Retinal pigment epithelial cell (primary cell): ENCODE measurements around the gene SCARB1.

Experiments used
- DNase-seq: peaks from one replicate; pipeline ENCODE4 v3.0.0-alpha.2; 2010; ENCODE audit warnings: low read depth
- H3K4me3 ChIP-seq: 2 replicates; pipeline ENCODE4 v1.5.1; 2011; ENCODE audit warnings: mild to moderate bottlenecking, low read length, control low read depth, moderate library complexity
- TF ChIP-seq, protein P1 (sequence below): conservative IDR thresholded peaks from 2 replicates; pipeline ENCODE4 v1.5.1; 2011; ENCODE audit warnings: low read depth, low read length, control low read depth, inconsistent platforms

SCARB1 gene

DNA sequence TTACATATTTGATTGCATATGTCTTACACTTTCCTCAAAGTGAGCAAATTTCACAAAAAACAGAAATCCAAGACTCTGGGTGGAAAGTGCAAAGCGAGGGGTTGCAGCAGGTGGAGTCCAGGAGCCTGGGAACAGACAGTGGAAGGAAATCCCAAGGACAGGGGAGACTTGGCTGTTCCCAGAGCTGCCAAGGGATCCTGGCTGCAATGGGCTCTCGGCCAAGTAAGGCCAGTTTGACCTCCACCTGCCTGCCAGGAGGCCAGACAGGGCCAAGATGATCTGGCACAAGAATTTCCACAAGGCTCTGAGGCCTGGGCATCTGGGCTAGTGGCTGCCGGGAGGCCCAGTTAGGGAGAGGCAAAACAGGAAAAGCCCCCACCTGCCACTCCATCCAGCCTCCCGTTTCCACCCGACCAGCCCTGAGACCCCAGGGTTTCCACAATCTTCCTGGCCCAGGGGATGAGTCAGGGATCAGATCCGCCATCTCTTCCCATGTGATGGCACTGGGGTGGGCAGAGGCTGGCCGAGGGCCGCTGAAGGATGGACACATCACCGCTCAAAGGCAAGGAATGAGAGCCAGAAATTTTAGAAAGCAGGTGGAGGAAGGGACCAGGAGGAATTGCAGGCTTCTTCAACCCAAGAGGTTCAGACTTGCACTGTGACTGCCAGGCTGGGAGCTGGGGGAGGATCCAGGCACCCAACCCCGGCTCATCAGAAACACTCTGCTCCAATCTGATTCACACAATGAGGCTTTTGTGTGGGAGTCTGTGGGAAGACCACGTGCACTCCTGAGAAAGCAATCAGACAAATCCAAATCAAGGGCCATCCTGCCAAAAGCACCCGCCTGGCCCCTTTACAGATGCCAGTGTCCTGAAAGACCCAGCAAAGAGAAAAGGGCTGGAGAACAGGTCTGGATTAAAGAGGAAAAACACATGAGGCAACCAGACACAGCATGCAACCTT lies 16.3 kb downstream of the SCARB1 start:
- H3K4me3 ChIP-seq = no peak overlapping the region
- DNase-seq = peak; percentile 76
- TF ChIP-seq, protein P1, sequence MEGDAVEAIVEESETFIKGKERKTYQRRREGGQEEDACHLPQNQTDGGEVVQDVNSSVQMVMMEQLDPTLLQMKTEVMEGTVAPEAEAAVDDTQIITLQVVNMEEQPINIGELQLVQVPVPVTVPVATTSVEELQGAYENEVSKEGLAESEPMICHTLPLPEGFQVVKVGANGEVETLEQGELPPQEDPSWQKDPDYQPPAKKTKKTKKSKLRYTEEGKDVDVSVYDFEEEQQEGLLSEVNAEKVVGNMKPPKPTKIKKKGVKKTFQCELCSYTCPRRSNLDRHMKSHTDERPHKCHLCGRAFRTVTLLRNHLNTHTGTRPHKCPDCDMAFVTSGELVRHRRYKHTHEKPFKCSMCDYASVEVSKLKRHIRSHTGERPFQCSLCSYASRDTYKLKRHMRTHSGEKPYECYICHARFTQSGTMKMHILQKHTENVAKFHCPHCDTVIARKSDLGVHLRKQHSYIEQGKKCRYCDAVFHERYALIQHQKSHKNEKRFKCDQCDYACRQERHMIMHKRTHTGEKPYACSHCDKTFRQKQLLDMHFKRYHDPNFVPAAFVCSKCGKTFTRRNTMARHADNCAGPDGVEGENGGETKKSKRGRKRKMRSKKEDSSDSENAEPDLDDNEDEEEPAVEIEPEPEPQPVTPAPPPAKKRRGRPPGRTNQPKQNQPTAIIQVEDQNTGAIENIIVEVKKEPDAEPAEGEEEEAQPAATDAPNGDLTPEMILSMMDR = no peak

DNA sequence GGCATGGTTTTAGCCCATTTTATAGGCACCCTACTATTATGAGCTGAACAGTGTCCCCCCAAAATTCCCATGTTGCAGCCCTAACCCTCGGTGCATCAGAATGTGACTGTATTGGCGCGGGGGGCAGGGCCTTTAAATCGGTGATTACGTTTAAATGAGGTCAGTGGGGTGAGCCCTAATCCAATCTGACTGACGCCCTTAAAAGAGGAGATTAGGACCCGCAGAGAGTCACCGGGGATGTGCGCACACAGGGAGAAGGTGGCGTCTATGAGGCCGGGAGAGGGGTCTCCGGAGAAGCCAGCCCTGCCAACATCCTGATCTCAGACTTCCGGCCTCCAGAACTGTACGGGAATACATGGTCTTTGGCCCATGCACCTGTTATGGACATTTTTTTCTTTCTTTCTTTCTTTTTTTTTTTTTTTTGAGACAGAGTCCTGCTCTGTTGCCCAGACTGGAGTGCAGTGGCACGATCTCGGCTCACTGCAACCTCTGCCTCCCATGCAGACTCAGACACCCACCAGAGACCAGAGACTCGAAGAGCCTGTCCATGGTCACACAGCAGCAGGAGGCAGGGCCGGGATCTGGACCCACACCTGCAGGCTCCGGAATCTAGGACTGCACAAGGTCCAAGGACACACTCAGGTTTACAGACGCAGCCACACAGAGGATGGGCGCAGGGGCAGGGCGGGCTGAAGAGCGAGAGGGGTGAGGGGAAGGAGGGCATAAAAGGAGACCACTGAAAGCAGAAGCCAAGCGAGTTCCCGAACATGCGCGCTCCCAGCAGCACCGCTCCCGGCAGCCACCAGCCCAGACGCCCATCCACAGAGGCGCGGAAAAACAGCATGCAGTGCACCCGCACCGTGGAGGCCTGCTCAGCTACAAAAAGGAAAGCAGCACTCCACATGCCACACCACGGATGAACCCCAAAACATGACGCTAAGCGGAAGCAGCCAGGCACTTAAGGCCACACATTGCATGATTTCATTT lies 19.0 kb downstream of the SCARB1 start:
- DNase-seq = peak; percentile 66
- no peak overlapping the region for H3K4me3 ChIP-seq
- TF ChIP-seq, protein P1 = no peak

DNA sequence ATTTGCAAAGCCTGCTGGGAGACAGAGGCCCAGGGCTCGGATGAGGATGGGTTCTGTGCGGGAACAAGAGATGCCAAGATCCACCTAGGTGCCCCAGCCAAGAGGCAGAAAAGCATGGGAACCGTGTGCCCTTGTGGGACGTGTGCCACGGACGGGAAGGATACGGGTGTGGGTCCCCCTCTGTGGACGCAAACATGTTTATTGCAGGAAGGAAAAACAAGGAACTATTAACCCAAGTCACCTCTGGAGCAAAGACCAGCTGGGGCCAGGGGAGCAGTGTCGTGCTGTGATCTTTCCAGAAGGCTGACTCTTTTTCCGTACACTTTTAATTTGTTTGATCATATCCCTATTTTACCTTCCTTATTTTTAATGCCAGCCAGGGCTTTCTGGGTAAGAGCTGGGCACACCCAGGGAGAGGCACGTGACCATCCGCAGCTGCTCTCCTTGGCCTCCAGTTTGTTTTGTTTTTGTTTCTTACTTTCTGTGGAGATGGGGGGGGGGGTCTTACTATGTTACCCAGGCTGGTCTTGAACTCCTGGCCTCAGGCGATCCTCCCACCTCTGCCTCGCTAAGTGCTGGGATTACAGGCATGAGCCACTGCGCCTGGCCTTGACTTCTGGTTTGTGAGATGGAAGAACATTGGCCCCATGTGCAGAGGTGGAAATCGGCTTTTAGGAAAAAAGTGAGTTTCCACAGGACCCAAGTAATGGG lies 20.7 kb downstream of the SCARB1 start:
- TF ChIP-seq, protein P1 = no peak
- no peak for DNase-seq

DNA sequence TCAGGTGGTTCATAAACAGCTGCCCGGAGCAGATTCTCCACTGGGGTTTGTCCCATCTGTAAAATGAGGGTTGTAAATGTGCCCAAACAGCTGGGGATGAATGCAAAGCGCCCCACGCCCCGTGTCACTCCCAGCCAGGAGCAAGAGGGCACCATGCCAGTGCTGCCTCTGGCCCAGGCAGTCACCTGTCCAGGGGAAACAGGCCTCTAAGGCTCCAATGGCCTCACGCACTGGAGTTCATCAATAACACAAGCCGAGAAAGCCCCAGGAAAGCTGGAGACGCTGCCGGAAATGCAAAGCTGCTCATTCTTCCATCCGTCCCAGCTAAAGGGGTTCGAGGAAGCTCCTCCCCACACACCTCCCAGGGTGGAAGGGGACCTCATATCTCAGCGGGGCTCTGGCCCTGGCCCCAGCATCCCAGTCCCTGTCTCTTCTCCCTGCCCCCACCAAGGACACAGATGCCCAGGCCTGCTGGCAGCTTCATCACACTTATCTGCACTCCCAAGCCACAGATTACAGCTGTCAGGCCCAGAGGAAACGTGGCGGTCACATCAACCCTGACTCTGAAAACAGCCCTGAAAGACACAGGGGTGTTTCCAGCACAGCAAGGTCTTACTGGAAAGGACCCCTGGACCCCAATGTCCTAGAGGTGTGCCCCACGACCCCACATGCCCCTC lies 21.5 kb downstream of the SCARB1 start:
- DNase-seq = no peak
- H3K4me3 ChIP-seq = no peak overlapping the region
- TF ChIP-seq, protein P1 = no peak

More for the DNA sequence above, 20.7 kb downstream of the SCARB1 start:
- no peak overlapping the region for H3K4me3 ChIP-seq

DNA sequence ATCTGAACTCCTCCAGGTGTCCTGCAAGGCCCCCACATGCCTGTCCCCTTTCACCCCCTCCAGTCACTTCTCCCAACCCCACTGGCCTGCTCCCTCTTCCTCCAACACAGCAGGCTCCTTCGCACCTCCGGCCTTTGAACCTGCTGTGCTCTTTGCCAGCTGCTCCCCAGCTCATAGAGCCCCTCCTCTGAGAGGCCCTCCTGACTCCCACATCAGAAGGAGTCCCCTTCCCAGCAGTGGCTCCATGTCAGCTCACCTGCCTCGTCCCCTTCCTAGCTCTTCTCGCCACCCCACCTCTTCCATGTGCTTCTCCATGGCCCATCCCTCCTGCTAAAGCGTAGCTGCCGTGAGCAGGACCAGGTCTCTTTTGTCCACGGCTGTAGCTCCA lies 22.1 kb downstream of the SCARB1 start:
- DNase-seq = no peak
- no peak overlapping the region for H3K4me3 ChIP-seq
- TF ChIP-seq, protein P1 = no peak
